Hepatocyte (in vitro differentiated cells): Measurements from ENCODE around the gene FTSJ1.

Experiments used
- EZH2 ChIP-seq: fragments of 200-600 bp; sonication (generic); IDR thresholded peaks from 2 replicates; pipeline ENCODE4 v1.6.1; 2016; ENCODE audit warnings: antibody characterized with exemption, mild to moderate bottlenecking, borderline replicate concordance
- EZH2phosphoT487 ChIP-seq: fragments of 200-600 bp; sonication (generic); IDR thresholded peaks from one replicate; pipeline ENCODE4 v1.6.1; 2018; ENCODE audit warnings: antibody characterized with exemption, mild to moderate bottlenecking, low read depth, moderate library complexity; ENCODE audit not compliant: unreplicated experiment, severe bottlenecking
- TF ChIP-seq, protein P1 (sequence below): fragments of 200-600 bp; sonication (generic); IDR thresholded peaks from 2 replicates; pipeline ENCODE4 v1.5.1; 2016; ENCODE audit warnings: antibody characterized with exemption, mild to moderate bottlenecking; ENCODE audit not compliant: poor library complexity

DNA sequence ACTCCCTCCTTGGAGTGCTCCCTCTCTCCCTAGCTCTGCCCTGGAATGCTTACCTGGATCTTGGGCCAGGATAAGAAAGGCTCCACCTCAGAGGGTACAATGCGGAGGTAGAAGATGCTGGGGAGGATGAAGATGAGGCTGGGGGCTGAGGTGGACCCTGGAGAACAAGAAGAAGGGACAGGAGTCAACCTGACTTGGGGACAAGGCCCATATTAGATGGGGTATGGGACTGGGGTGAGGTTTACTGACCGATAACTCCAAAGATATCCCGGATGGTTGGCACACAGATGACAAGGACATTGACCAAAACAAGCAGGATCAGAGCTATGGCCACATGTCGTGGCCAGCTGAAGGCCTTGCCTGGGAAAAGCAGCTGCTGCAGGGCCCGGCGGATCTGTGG, 16.5 kb upstream of the FTSJ1 start:
- TF ChIP-seq, protein P1, sequence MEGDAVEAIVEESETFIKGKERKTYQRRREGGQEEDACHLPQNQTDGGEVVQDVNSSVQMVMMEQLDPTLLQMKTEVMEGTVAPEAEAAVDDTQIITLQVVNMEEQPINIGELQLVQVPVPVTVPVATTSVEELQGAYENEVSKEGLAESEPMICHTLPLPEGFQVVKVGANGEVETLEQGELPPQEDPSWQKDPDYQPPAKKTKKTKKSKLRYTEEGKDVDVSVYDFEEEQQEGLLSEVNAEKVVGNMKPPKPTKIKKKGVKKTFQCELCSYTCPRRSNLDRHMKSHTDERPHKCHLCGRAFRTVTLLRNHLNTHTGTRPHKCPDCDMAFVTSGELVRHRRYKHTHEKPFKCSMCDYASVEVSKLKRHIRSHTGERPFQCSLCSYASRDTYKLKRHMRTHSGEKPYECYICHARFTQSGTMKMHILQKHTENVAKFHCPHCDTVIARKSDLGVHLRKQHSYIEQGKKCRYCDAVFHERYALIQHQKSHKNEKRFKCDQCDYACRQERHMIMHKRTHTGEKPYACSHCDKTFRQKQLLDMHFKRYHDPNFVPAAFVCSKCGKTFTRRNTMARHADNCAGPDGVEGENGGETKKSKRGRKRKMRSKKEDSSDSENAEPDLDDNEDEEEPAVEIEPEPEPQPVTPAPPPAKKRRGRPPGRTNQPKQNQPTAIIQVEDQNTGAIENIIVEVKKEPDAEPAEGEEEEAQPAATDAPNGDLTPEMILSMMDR, result no peak
- TF ChIP-seq EZH2, result no peak
- no peak for TF ChIP-seq EZH2phosphoT487
